IMR-90 (cell line): ENCODE data around the gene FOLR2. TPM values are rescaled to one million over a fixed set of nuclear protein-coding genes. Genes with fewer than 3 reads are reported as not detected.

Source experiments
- ATAC-seq: fragments of 200-7000 bp; cut with Tn5 transposase; 2 replicates; pipeline ENCODE4 v1.9.1; 2020; ENCODE audit warnings: low read depth, mild to moderate bottlenecking, moderate library complexity
- BruUV-seq: library from RNA; stranded (reverse); fragments of 400-500 nt; replicated peaks from 2 replicates; lab custom pipeline; 2021; lab: Mats Ljungman, UMichigan
- CTCF ChIA-PET: fragments of 300-600 bp; formaldehyde crosslinking; extraction: SDS; loops from one replicate; lab custom pipeline; 2021; ENCODE audit warnings: antibody characterized with exemption; lab: Yijun Ruan, JAX
- POLR2A ChIA-PET: fragments of 300-600 bp; sonication (Branson Sonifier 250); formaldehyde crosslinking; loops from one replicate; lab custom pipeline; 2022; ENCODE audit warnings: antibody characterized with exemption; ENCODE audit not compliant: unreplicated experiment; lab: Charles Lee
- DNase-seq: peaks from one replicate; pipeline ENCODE4 v3.0.0; 2013
- H2AFZ ChIP-seq: replicated peaks from 2 replicates; pipeline ENCODE3; 2013; ENCODE audit warnings: low read length, mild to moderate bottlenecking; ENCODE audit not compliant: poor library complexity
- H2AK5ac ChIP-seq: 2 replicates; pipeline ENCODE4 v1.6.1; 2013; ENCODE audit warnings: low read depth, low read length, inconsistent platforms
- H2AK9ac ChIP-seq: replicated peaks from 2 replicates; pipeline ENCODE3; 2013; ENCODE audit warnings: mild to moderate bottlenecking, low read depth, low read length, moderate library complexity; ENCODE audit not compliant: poor library complexity
- H2BK120ac ChIP-seq: 2 replicates; pipeline ENCODE4 v1.6.1; 2013; ENCODE audit warnings: low read depth, low read length, inconsistent platforms
- H2BK15ac ChIP-seq: 3 replicates; pipeline ENCODE4 v1.6.1; 2013; ENCODE audit warnings: low read depth, low read length, inconsistent platforms
- H2BK20ac ChIP-seq: 2 replicates; pipeline ENCODE4 v1.6.1; 2013; ENCODE audit warnings: low read depth, mild to moderate bottlenecking, inconsistent platforms, low read length, moderate library complexity
- H2BK5ac ChIP-seq: 2 replicates; pipeline ENCODE4 v1.6.1; 2013; ENCODE audit warnings: mild to moderate bottlenecking, low read depth, low read length, inconsistent platforms; ENCODE audit not compliant: poor library complexity, severe bottlenecking
- H3K14ac ChIP-seq: replicated peaks from 2 replicates; pipeline ENCODE4 v1.6.1; 2013; ENCODE audit warnings: low read depth, low read length, inconsistent platforms
- H3K18ac ChIP-seq: 2 replicates; pipeline ENCODE4 v1.6.1; 2013; ENCODE audit warnings: low read depth, low read length, control low read depth
- H3K23ac ChIP-seq: 2 replicates; pipeline ENCODE4 v1.6.1; 2013; ENCODE audit warnings: low read depth, low read length, inconsistent platforms
- H3K27ac ChIP-seq: 2 replicates; pipeline ENCODE4 v1.5.1; 2013; ENCODE audit warnings: mild to moderate bottlenecking, control low read depth, low read length; ENCODE audit not compliant: insufficient read depth
- H3K27me3 ChIP-seq: 2 replicates; pipeline ENCODE4 v1.6.1; 2013; ENCODE audit warnings: low read length; ENCODE audit not compliant: control insufficient read depth, insufficient read depth
- H3K36me3 ChIP-seq: 2 replicates; pipeline ENCODE4 v1.6.1; 2013; ENCODE audit warnings: low read length, mixed read lengths; ENCODE audit not compliant: control insufficient read depth, insufficient read depth
- H3K4ac ChIP-seq: 2 replicates; pipeline ENCODE4 v1.6.1; 2013; ENCODE audit warnings: low read depth, low read length, inconsistent platforms
- H3K4me1 ChIP-seq: 2 replicates; pipeline ENCODE4 v1.6.1; 2013; ENCODE audit warnings: low read length, mixed read lengths; ENCODE audit not compliant: control insufficient read depth, insufficient read depth
- H3K4me2 ChIP-seq: 2 replicates; pipeline ENCODE4 v1.6.1; 2013; ENCODE audit warnings: low read depth, mild to moderate bottlenecking, control low read depth, low read length, moderate library complexity
- H3K4me3 ChIP-seq: 2 replicates; pipeline ENCODE4 v1.5.1; 2013; ENCODE audit warnings: low read depth, mild to moderate bottlenecking, control low read depth, low read length, moderate library complexity; ENCODE audit not compliant: insufficient read depth
- H3K56ac ChIP-seq: 2 replicates; pipeline ENCODE4 v1.6.1; 2013; ENCODE audit warnings: low read length, inconsistent platforms; ENCODE audit not compliant: insufficient read depth; ENCODE audit errors: extremely low read depth
- H3K79me1 ChIP-seq, 2 experiments: 2 replicates each; pipeline ENCODE4 v1.6.1; 2013; ENCODE audit warnings: low read length in 2 of 2, inconsistent platforms in 1 of 2, low read depth in 1 of 2
- H3K9ac ChIP-seq: 2 replicates; pipeline ENCODE4 v1.6.1; 2013; ENCODE audit warnings: low read depth, low read length, control low read depth
- H3K9me1 ChIP-seq: 2 replicates; pipeline ENCODE4 v1.6.1; 2013; ENCODE audit warnings: low read length, inconsistent platforms; ENCODE audit not compliant: insufficient read depth
- H3K9me3 ChIP-seq: 2 replicates; pipeline ENCODE4 v1.6.1; 2013; ENCODE audit warnings: low read length; ENCODE audit not compliant: control insufficient read depth, insufficient read depth
- H4K20me1 ChIP-seq: 2 replicates; pipeline ENCODE4 v1.6.1; 2013; ENCODE audit warnings: low read length, inconsistent platforms; ENCODE audit not compliant: insufficient read depth
- H4K5ac ChIP-seq: 2 replicates; pipeline ENCODE4 v1.6.1; 2013; ENCODE audit warnings: mild to moderate bottlenecking, low read depth, low read length, control low read depth
- H4K8ac ChIP-seq, 2 experiments: 2 replicates each; pipeline ENCODE4 v1.6.1; 2013; ENCODE audit warnings: low read depth in 2 of 2, low read length in 2 of 2, control low read depth in 1 of 2, inconsistent platforms in 1 of 2
- H4K91ac ChIP-seq: 2 replicates; pipeline ENCODE4 v1.6.1; 2013; ENCODE audit warnings: low read depth, low read length, inconsistent platforms; ENCODE audit not compliant: insufficient read depth
- CEBPB ChIP-seq: IDR thresholded peaks from 2 replicates; pipeline ENCODE4 v1.6.1; 2012; ENCODE audit warnings: low read depth, low read length, improper control_type of control experiment
- CHD1 ChIP-seq: IDR thresholded peaks from 2 replicates; pipeline ENCODE4 v1.6.1; 2012; ENCODE audit warnings: low read depth, low read length, improper control_type of control experiment
- MAFK ChIP-seq: IDR thresholded peaks from 2 replicates; pipeline ENCODE4 v1.6.1; 2012; ENCODE audit warnings: low read depth, low read length, improper control_type of control experiment
- NFE2L2 ChIP-seq: fragments of 150-350 bp; IDR thresholded peaks from 2 replicates; pipeline ENCODE4 v1.6.1; 2016; ENCODE audit warnings: low read depth, mild to moderate bottlenecking, low read length
- POLR2A ChIP-seq: IDR thresholded peaks from 2 replicates; pipeline ENCODE4 v1.6.1; 2012; ENCODE audit warnings: mild to moderate bottlenecking, low read depth, low read length
- RFX5 ChIP-seq: IDR thresholded peaks from 2 replicates; pipeline ENCODE4 v1.8.0; 2012; ENCODE audit warnings: low read depth, mild to moderate bottlenecking, low read length, moderate library complexity
- WGBS, 2 experiments: methylation state at CpG; one replicate each; pipeline versions ENCODE4 v1.1.5 to v1.1.7; 2013; ENCODE audit warnings: missing lambda C conversion rate in 2 of 2; ENCODE audit not compliant: insufficient read length in 1 of 2; ENCODE audit errors: extremely low coverage in 2 of 2; 5-methylcytosine and 5-hydroxymethylcytosine counted together
- dilution Hi-C: fragments of 300-500 bp; cut with HindIII; formaldehyde crosslinking; loops from one replicate; pipeline ENCODE4 v1.14.3; 2018; ENCODE audit warnings: low sequenced_read_pairs; ENCODE audit not compliant: unreplicated experiment
- in situ Hi-C: fragments of 300-500 bp; cut with MboI; formaldehyde crosslinking; loops from 3 replicates; pipeline ENCODE4 v1.14.3; 2019; ENCODE audit warnings: low sequenced_read_pairs, inconsistent platforms, mixed read lengths
- intact Hi-C: fragments of 100-400 bp; cut with micrococcal nuclease; formaldehyde crosslinking; loops from 2 replicates; pipeline ENCODE4 v1.10.0; 2022
- polyA plus RNA-seq, 3 experiments: library from polyadenylated mRNA; depleted of rRNA; stranded (reverse); fragments of >200 nt; gene quantifications; 2 replicates each; pipeline ENCODE4 v1.2.3, GENCODE V29; 2012; ENCODE audit warnings: low replicate concordance in 1 of 3
- total RNA-seq: library from RNA; depleted of rRNA; stranded (reverse); fragments of >200 nt; gene quantifications from 2 replicates; pipeline ENCODE4 v1.2.3, GENCODE V29; 2012
- TF ChIP-seq, protein P1 (sequence below): conservative IDR thresholded peaks from 2 replicates; pipeline ENCODE4 v1.5.1; 2012; ENCODE audit warnings: mild to moderate bottlenecking, low read depth, low read length, improper control_type of control experiment
- TF ChIP-seq, protein P2 (sequence below): fragments of 150-350 bp; IDR thresholded peaks from 2 replicates; pipeline ENCODE4 v1.6.1; 2017; ENCODE audit warnings: mild to moderate bottlenecking, antibody characterized with exemption, low read length, low read depth

Gene FOLR2
- total and polyA plus RNA-seq, 2 of the 4 experiments (the other 2 are of a cell fraction), result not detected

DNA sequence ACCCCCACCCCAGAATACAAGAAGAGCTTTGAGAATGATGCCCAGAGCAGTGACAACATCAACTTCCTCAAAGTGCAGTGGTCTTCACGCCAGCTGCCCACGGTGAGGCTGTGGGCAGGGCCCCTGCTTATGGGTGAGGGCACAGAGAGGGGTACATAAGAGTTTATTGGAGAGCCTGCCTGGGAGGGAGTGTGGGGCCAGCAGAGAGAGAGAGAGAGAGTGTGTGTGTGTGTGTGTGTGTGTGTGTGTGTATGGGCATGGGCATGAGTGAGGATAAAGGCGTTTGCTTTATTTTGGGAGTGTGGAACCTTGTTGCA is 17.9 kb downstream of the FOLR2 start:
- dilution Hi-C loops, result no loop called here
- no peak overlapping the region for H2AK5ac ChIP-seq
- no peak overlapping the region for H3K27ac ChIP-seq
- peaks cover 1% of the 10 kb centered on the region; the same call in 1 of the 2 replicates for H3K4me1 ChIP-seq
- no peak overlapping the region for H4K5ac ChIP-seq
- H3K4me2 ChIP-seq, result no peak overlapping the region
- H3K9me3 ChIP-seq, result no peaks in the 10 kb centered on the region
- H4K91ac ChIP-seq, result no peak overlapping the region
- no peaks in the 10 kb centered on the region; the same call in 1 of the 2 replicates for H3K27me3 ChIP-seq
- no peak overlapping the region for H2AFZ ChIP-seq
- H3K36me3 ChIP-seq, result peaks cover 82% of the 10 kb centered on the region
- H2BK15ac ChIP-seq, result no peak overlapping the region
- no peak overlapping the region for H4K8ac ChIP-seq
- ATAC-seq, result no peak
- ChIA-PET CTCF (no interaction called here), POLR2A (interaction anchor here (0.7 kb wide), 1 partner anchor 9 kb away, joined by 3 read pairs; no protein-coding TSS in a partner anchor)
- WGBS, 2 experiments, result 60% methylated on average over 1 of the region's 3 CpGs; no CpG with 5 or more reads in 1 of the 2 experiments
- H3K18ac ChIP-seq, result no peak overlapping the region
- no TSS peak for BruUV-seq
- no peak overlapping the region for H2BK5ac ChIP-seq
- peaks cover 72% of the 10 kb centered on the region for H4K20me1 ChIP-seq
- H3K14ac ChIP-seq, result no peak overlapping the region
- no peak overlapping the region for H2AK9ac ChIP-seq
- no peak overlapping the region for H3K9ac ChIP-seq
- no peak overlapping the region for H3K4me3 ChIP-seq
- H2BK20ac ChIP-seq, result no peak overlapping the region
- no peak for DNase-seq
- H3K79me1 ChIP-seq, result peaks cover 9 to 42% of the 10 kb centered on the region in 2 experiments
- no peak overlapping the region for H3K4ac ChIP-seq
- no peak overlapping the region for H2BK120ac ChIP-seq
- no peak overlapping the region for H3K23ac ChIP-seq
- no peak for TF ChIP-seq CHD1
- no peak for TF ChIP-seq NFE2L2
- TF ChIP-seq MAFK, result no peak
- TF ChIP-seq, protein P1, sequence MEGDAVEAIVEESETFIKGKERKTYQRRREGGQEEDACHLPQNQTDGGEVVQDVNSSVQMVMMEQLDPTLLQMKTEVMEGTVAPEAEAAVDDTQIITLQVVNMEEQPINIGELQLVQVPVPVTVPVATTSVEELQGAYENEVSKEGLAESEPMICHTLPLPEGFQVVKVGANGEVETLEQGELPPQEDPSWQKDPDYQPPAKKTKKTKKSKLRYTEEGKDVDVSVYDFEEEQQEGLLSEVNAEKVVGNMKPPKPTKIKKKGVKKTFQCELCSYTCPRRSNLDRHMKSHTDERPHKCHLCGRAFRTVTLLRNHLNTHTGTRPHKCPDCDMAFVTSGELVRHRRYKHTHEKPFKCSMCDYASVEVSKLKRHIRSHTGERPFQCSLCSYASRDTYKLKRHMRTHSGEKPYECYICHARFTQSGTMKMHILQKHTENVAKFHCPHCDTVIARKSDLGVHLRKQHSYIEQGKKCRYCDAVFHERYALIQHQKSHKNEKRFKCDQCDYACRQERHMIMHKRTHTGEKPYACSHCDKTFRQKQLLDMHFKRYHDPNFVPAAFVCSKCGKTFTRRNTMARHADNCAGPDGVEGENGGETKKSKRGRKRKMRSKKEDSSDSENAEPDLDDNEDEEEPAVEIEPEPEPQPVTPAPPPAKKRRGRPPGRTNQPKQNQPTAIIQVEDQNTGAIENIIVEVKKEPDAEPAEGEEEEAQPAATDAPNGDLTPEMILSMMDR, result no peak
- no peak for TF ChIP-seq RFX5
- TF ChIP-seq CEBPB, result no peak
- TF ChIP-seq POLR2A, result no peak
- TF ChIP-seq, protein P2, sequence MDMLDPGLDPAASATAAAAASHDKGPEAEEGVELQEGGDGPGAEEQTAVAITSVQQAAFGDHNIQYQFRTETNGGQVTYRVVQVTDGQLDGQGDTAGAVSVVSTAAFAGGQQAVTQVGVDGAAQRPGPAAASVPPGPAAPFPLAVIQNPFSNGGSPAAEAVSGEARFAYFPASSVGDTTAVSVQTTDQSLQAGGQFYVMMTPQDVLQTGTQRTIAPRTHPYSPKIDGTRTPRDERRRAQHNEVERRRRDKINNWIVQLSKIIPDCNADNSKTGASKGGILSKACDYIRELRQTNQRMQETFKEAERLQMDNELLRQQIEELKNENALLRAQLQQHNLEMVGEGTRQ, result no peak
- H3K9me1 ChIP-seq, result no peaks in the 10 kb centered on the region
- no peak overlapping the region for H3K56ac ChIP-seq
- intact Hi-C loops, result no loop called here
- in situ Hi-C loops, result no loop called here
